GM23248 (cell line): ENCODE measurements around the gene WASHC4.

Experiments
- EZH2 ChIP-seq: fragments of 200-600 bp; sonication (generic); IDR thresholded peaks from 2 replicates; pipeline ENCODE4 v1.6.1; 2018; ENCODE audit warnings: antibody characterized with exemption, mild to moderate bottlenecking; ENCODE audit not compliant: insufficient read depth, poor library complexity, severe bottlenecking
- EZH2phosphoT487 ChIP-seq: fragments of 200-600 bp; sonication (generic); IDR thresholded peaks from 2 replicates; pipeline ENCODE4 v1.6.1; 2018; ENCODE audit warnings: antibody characterized with exemption, moderate library complexity, mild to moderate bottlenecking, low read depth; ENCODE audit not compliant: insufficient read depth

GRCh38 chr12:105091476-105092206 is 15.9 kb upstream of the WASHC4 start:
- TF ChIP-seq EZH2phosphoT487 = no peak
- TF ChIP-seq EZH2 = no peak
